Measurements from ENCODE around the gene BMP8A. TPM values are rescaled to one million over a fixed set of nuclear protein-coding genes. Genes with fewer than 3 reads are reported as not detected.
"Not testable (repeated sequence)": the region's sequence is repeated elsewhere in the genome, so short reads cannot be mapped to it uniquely, and the experiment has no call there.

Gene BMP8A
- polyA plus RNA-seq, 3 donors, result not detected

DNA sequence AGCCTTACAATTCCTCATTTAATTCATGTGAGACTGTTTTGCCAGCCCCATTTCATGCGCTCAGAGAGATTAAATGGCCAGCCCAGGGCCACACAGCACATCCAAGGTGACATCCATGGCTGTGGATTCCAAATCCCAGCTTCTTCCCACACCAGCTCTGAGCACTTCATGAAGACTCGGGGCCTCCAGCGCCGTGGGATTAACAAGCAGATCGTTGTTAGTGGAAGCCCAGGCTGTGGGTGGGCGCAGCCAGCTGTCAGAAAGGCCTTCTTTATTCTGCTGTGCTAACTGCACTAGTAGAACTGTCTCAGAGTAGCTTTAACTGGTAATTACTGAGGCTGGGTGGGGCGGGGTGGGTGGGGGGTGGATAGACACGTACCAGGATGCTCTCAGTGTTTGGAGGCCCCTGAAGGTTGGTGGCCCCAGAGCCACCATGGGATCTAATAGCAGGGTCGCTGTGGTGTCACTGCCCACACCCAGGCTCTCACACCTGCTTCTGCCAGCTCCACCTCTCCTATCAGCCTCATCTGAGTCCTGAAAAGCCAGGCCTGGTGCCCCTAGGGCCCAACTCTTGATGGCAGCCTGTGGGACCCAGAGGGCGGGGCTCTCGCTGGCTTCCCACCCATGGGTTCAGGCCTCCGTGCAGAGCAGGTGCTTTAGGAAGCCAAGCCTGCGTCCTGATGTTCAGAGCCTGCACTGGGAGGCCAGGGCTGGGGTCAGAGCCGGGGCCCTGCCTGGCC, 3.4 kb downstream of the BMP8A start:
- H4K20me1 ChIP-seq (ENCODE audit: insufficient read depth, low read length), result peaks cover 2% of the 10 kb centered on the region
- H3K36me3 Mint-ChIP-seq, result peaks cover 0 to 6% of the 10 kb centered on the region in 2 donors
- H3K4me3 ChIP-seq (replicated peaks in 1 of 3; ENCODE audit: low read depth in 2 of 3, low read length in 3 of 3), result no peak overlapping the region
- H3K4me1 Mint-ChIP-seq, result peaks cover 11% of the 10 kb centered on the region
- peaks cover 15 to 34% of the 10 kb centered on the region in 2 donors for H3K27me3 ChIP-seq (ENCODE audit: control insufficient read depth in 2 of 2, insufficient read depth in 2 of 2, low read length in 2 of 2)
- H3K4me1 ChIP-seq (ENCODE audit: control insufficient read depth in 1 of 2, insufficient read depth in 2 of 2, low read length in 2 of 2), result peaks cover 4 to 8% of the 10 kb centered on the region in 2 donors
- no peak overlapping the region for H3K4me3 Mint-ChIP-seq
- no peak overlapping the region for H3K4me2 ChIP-seq (replicated peaks; ENCODE audit: extremely low read depth, low read length, poor library complexity, severe bottlenecking)
- H3K9me3 Mint-ChIP-seq, result peaks cover 0 to 12% (median 2%) of the 10 kb centered on the region in 7 donors
- no peaks in the 10 kb centered on the region for H3K36me3 ChIP-seq (replicated peaks in 1 of 2; ENCODE audit: control insufficient read depth in 1 of 2, insufficient read depth in 2 of 2, low read length in 2 of 2)
- H2AFZ ChIP-seq (ENCODE audit: insufficient read depth, low read depth, low read length, poor library complexity, severe bottlenecking), result no peak overlapping the region
- WGBS (ENCODE audit: insufficient coverage), result 93% methylated on average over 2 of the region's 14 CpGs
- TF ChIP-seq, protein P1, sequence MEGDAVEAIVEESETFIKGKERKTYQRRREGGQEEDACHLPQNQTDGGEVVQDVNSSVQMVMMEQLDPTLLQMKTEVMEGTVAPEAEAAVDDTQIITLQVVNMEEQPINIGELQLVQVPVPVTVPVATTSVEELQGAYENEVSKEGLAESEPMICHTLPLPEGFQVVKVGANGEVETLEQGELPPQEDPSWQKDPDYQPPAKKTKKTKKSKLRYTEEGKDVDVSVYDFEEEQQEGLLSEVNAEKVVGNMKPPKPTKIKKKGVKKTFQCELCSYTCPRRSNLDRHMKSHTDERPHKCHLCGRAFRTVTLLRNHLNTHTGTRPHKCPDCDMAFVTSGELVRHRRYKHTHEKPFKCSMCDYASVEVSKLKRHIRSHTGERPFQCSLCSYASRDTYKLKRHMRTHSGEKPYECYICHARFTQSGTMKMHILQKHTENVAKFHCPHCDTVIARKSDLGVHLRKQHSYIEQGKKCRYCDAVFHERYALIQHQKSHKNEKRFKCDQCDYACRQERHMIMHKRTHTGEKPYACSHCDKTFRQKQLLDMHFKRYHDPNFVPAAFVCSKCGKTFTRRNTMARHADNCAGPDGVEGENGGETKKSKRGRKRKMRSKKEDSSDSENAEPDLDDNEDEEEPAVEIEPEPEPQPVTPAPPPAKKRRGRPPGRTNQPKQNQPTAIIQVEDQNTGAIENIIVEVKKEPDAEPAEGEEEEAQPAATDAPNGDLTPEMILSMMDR (IDR thresholded peaks at IDR 0.05), result no peak
- intact Hi-C loops (cut with micrococcal nuclease), result no loop called here
- DNase-seq, result no peak
- peaks cover 0 to 15% of the 10 kb centered on the region in 2 donors for H3K9me3 ChIP-seq (replicated peaks in 1 of 2; ENCODE audit: control insufficient read depth in 1 of 2, insufficient read depth in 1 of 2, low read length in 2 of 2)
- H3K79me2 ChIP-seq (ENCODE audit: insufficient read depth, low read length), result no peaks in the 10 kb centered on the region
- H3K27ac ChIP-seq (ENCODE audit: low read depth in 1 of 2, low read length in 2 of 2), result no peak overlapping the region
- no peak overlapping the region for H3K27ac Mint-ChIP-seq
- H3K9ac ChIP-seq (ENCODE audit: insufficient read depth, low read length, poor library complexity, severe bottlenecking), result no peak overlapping the region
- H3K27me3 Mint-ChIP-seq (ENCODE audit: low read depth in 3 of 3), result peaks cover 36 to 46% (median 38%) of the 10 kb centered on the region in 3 donors

DNA sequence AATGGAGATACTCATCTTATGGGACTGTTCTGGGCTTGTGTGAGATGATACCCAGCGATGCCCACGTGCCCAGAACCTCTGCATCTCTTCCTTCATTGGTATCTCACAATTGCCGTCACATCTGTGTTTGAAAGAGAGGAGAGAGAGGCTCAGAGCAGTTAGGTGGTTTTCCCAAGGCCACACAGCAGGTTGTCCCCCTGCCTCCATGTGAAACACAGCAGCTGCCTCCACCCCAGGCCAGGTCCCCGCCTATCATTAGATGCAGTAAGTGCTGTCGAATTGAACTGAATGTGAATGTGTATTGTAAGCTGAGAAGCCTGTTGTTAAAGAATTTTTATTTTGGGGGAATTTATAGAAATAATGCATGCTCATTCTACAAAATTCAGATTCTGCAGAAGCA, 5.1 kb downstream of the BMP8A start:
- H3K4me3 Mint-ChIP-seq; intact Hi-C loops (cut with micrococcal nuclease); H3K36me3 Mint-ChIP-seq; H3K9me3 ChIP-seq (replicated peaks in 1 of 2; ENCODE audit: control insufficient read depth in 1 of 2, insufficient read depth in 1 of 2, low read length in 2 of 2); DNase-seq; H3K9ac ChIP-seq (ENCODE audit: insufficient read depth, low read length, poor library complexity, severe bottlenecking); H3K4me1 Mint-ChIP-seq; H3K4me3 ChIP-seq (replicated peaks in 1 of 3; ENCODE audit: low read depth in 2 of 3, low read length in 3 of 3); H3K27ac Mint-ChIP-seq; H3K9me3 Mint-ChIP-seq; H3K79me2 ChIP-seq (ENCODE audit: insufficient read depth, low read length); H4K20me1 ChIP-seq (ENCODE audit: insufficient read depth, low read length); H3K4me1 ChIP-seq (ENCODE audit: control insufficient read depth in 1 of 2, insufficient read depth in 2 of 2, low read length in 2 of 2); H3K27ac ChIP-seq (ENCODE audit: low read depth in 1 of 2, low read length in 2 of 2); H3K36me3 ChIP-seq (replicated peaks in 1 of 2; ENCODE audit: control insufficient read depth in 1 of 2, insufficient read depth in 2 of 2, low read length in 2 of 2); H2AFZ ChIP-seq (ENCODE audit: insufficient read depth, low read depth, low read length, poor library complexity, severe bottlenecking); H3K4me2 ChIP-seq (replicated peaks; ENCODE audit: extremely low read depth, low read length, poor library complexity, severe bottlenecking): not testable (repeated sequence)
- peaks cover 8 to 23% of the 10 kb centered on the region in 2 donors for H3K27me3 ChIP-seq (ENCODE audit: control insufficient read depth in 2 of 2, insufficient read depth in 2 of 2, low read length in 2 of 2)
- peaks cover 27 to 33% (median 30%) of the 10 kb centered on the region in 3 donors for H3K27me3 Mint-ChIP-seq (ENCODE audit: low read depth in 3 of 3)
- WGBS (ENCODE audit: insufficient coverage), result no CpG with 5 or more reads among the region's 5 CpGs

All from CD14-positive monocyte (primary cell).